K562 (cell line): ENCODE results near the gene CTDNEP1. TPM values are rescaled to one million over a fixed set of nuclear protein-coding genes. Genes with fewer than 3 reads are reported as not detected.

Experiments
- microRNA counts: library from miRNA; unstranded; fragments of <30 nt; microRNA quantifications from one replicate; lab custom pipeline; 2016
- microRNA-seq: library from miRNA; unstranded; fragments of <30 nt; microRNA quantifications from one replicate; pipeline ENCODE4, GENCODE V29; 2018; ENCODE audit warnings: borderline microRNAs expressed
- polyA plus RNA-seq, 8 experiments: library from polyadenylated mRNA; depleted of rRNA in 4 of 8; stranded (reverse) in 5 of 8; unstranded in 3 of 8; fragments of >200 nt; fragmentation: Nextera tagmentation in 2 of 8; fragmentation: Illumina TruSeq in 1 of 8; extraction: Ambion mirVana in 2 of 8; extraction: Trizol in 1 of 8; gene quantifications; 2 replicates each; pipeline versions ENCODE4 v1.2.1 to v1.2.3, GENCODE V29; 2011 to 2014; ENCODE audit warnings: inconsistent platforms in 1 of 8, missing spikeins in 1 of 8
- small RNA-seq: library from RNA; depleted of rRNA; stranded (forward); fragments of <200 nt; gene quantifications from one replicate; pipeline ENCODE3, GENCODE V24; 2014
- total RNA-seq, 7 experiments: library from RNA; depleted of rRNA in 6 of 7; stranded (reverse); fragments of >200 nt in 6 of 7; fragmentation: Illumina TruSeq in 2 of 7; extraction: Trizol in 2 of 7; gene quantifications; 2 replicates each; pipeline versions ENCODE4 v1.2.1 to v1.2.3, GENCODE V29; 2011 to 2021; ENCODE audit warnings: low replicate concordance in 1 of 7

The CTDNEP1 gene
- total and polyA plus RNA-seq, 9 of the 15 experiments (the other 6 are each of a cell fraction or from before 2014, with no cell fraction given), result 10.7 to 150 (median 28.5) TPM

MicroRNAs encoded within 50 kb of the gene (microRNA counts, 767-probe panel; counts per million panel counts)
- microRNA hsa-miR-324-3p (lab: Ali Mortazavi, UCI), result not detected
- 3,928 counts per million, percentile 80 among the panel's probes with 10 or more counts for microRNA hsa-miR-324-5p (lab: Ali Mortazavi, UCI)

Small RNA genes lying within 50 kb of the gene (microRNA-seq; reads per million reads assigned to microRNA genes)
- 572 reads per million, percentile 89 among the genes with 10 or more reads in this experiment for gene MIR324

Small RNA genes lying within 50 kb of the gene (small RNA-seq; reads per million reads assigned to genes)
- gene MIR324, result 6.5 reads per million, percentile 94 among the genes with 10 or more reads in this experiment
- gene RF00019, result not detected

Other genes with a start within 250 kb of the CTDNEP1 start
Only the 7 nearest of the 35 such genes appear.
- gene ACADVL, start 31.8 kb downstream of the CTDNEP1 start, total RNA-seq (2014; rRNA removed), result 214 and 235 TPM in 2 replicates
- gene ACADVL, start 31.8 kb downstream of the CTDNEP1 start, total RNA-seq (2014; rRNA removed; fragmentation: Illumina TruSeq; extraction: Trizol), result 87.0 and 117 TPM in 2 replicates
- gene ACADVL, start 31.8 kb downstream of the CTDNEP1 start, total RNA-seq (2015; rRNA removed; fragmentation: Illumina TruSeq; extraction: Trizol), result 180 and 194 TPM in 2 replicates
- gene ACADVL, start 31.8 kb downstream of the CTDNEP1 start, total RNA-seq (2021), result 283 and 313 TPM in 2 replicates
- 261 and 459 TPM in 2 replicates for gene ACADVL, start 31.8 kb downstream of the CTDNEP1 start, polyA plus RNA-seq (2011; rRNA removed)
- gene ACADVL, start 31.8 kb downstream of the CTDNEP1 start, polyA plus RNA-seq (2014; fragmentation: Illumina TruSeq; extraction: Trizol), result 241 and 269 TPM in 2 replicates
- 10 to 100 TPM; 25.5 to 46.2 TPM for gene ACADVL, start 31.8 kb downstream of the CTDNEP1 start, polyA plus RNA-seq (2014; fragmentation: Nextera tagmentation; extraction: Ambion mirVana)
- gene ACADVL, start 31.8 kb downstream of the CTDNEP1 start, polyA plus RNA-seq (2014; rRNA removed), result 376 and 449 TPM in 2 replicates
- 39.1 and 42.9 TPM in 2 replicates for gene DVL2, start 17.2 kb downstream of the CTDNEP1 start, total RNA-seq (2014; rRNA removed)
- gene DVL2, start 17.2 kb downstream of the CTDNEP1 start, total RNA-seq (2014; rRNA removed; fragmentation: Illumina TruSeq; extraction: Trizol), result 10.7 and 12.0 TPM in 2 replicates
- gene DVL2, start 17.2 kb downstream of the CTDNEP1 start, total RNA-seq (2015; rRNA removed; fragmentation: Illumina TruSeq; extraction: Trizol), result 24.3 and 25.9 TPM in 2 replicates
- 44.6 and 49.5 TPM in 2 replicates for gene DVL2, start 17.2 kb downstream of the CTDNEP1 start, total RNA-seq (2021)
- gene DVL2, start 17.2 kb downstream of the CTDNEP1 start, polyA plus RNA-seq (2011; rRNA removed), result 3.9 and 7.2 TPM in 2 replicates
- 34.0 and 35.5 TPM in 2 replicates for gene DVL2, start 17.2 kb downstream of the CTDNEP1 start, polyA plus RNA-seq (2014; fragmentation: Illumina TruSeq; extraction: Trizol)
- gene DVL2, start 17.2 kb downstream of the CTDNEP1 start, polyA plus RNA-seq (2014; fragmentation: Nextera tagmentation; extraction: Ambion mirVana), result 1 to 10 TPM; 1.3 TPM
- 25.8 and 28.5 TPM in 2 replicates for gene DVL2, start 17.2 kb downstream of the CTDNEP1 start, polyA plus RNA-seq (2014; rRNA removed)
- 39.0 and 49.9 TPM in 2 replicates for gene PHF23, start 12.3 kb downstream of the CTDNEP1 start, total RNA-seq (2014; rRNA removed)
- 27.8 and 28.1 TPM in 2 replicates for gene PHF23, start 12.3 kb downstream of the CTDNEP1 start, total RNA-seq (2014; rRNA removed; fragmentation: Illumina TruSeq; extraction: Trizol)
- gene PHF23, start 12.3 kb downstream of the CTDNEP1 start, total RNA-seq (2015; rRNA removed; fragmentation: Illumina TruSeq; extraction: Trizol), result 50.1 and 51.1 TPM in 2 replicates
- 33.7 and 38.6 TPM in 2 replicates for gene PHF23, start 12.3 kb downstream of the CTDNEP1 start, total RNA-seq (2021)
- 25.0 and 32.7 TPM in 2 replicates for gene PHF23, start 12.3 kb downstream of the CTDNEP1 start, polyA plus RNA-seq (2011; rRNA removed)
- 53.1 and 87.5 TPM in 2 replicates for gene PHF23, start 12.3 kb downstream of the CTDNEP1 start, polyA plus RNA-seq (2014; fragmentation: Illumina TruSeq; extraction: Trizol)
- gene PHF23, start 12.3 kb downstream of the CTDNEP1 start, polyA plus RNA-seq (2014; fragmentation: Nextera tagmentation; extraction: Ambion mirVana), result 1 to 10 TPM; 7.4 TPM
- 34.1 and 36.1 TPM in 2 replicates for gene PHF23, start 12.3 kb downstream of the CTDNEP1 start, polyA plus RNA-seq (2014; rRNA removed)
- 47.5 and 75.8 TPM in 2 replicates for gene GABARAP, start 9.3 kb downstream of the CTDNEP1 start, total RNA-seq (2014; rRNA removed)
- 104 and 117 TPM in 2 replicates for gene GABARAP, start 9.3 kb downstream of the CTDNEP1 start, total RNA-seq (2014; rRNA removed; fragmentation: Illumina TruSeq; extraction: Trizol)
- 114 TPM in 2 replicates for gene GABARAP, start 9.3 kb downstream of the CTDNEP1 start, total RNA-seq (2015; rRNA removed; fragmentation: Illumina TruSeq; extraction: Trizol)
- 152 and 155 TPM in 2 replicates for gene GABARAP, start 9.3 kb downstream of the CTDNEP1 start, total RNA-seq (2021)
- 152 and 170 TPM in 2 replicates for gene GABARAP, start 9.3 kb downstream of the CTDNEP1 start, polyA plus RNA-seq (2011; rRNA removed)
- gene GABARAP, start 9.3 kb downstream of the CTDNEP1 start, polyA plus RNA-seq (2014; fragmentation: Illumina TruSeq; extraction: Trizol), result 309 and 373 TPM in 2 replicates
- gene GABARAP, start 9.3 kb downstream of the CTDNEP1 start, polyA plus RNA-seq (2014; fragmentation: Nextera tagmentation; extraction: Ambion mirVana), result 100 to 1,000 TPM; 246 to 279 TPM
- 130 and 135 TPM in 2 replicates for gene GABARAP, start 9.3 kb downstream of the CTDNEP1 start, polyA plus RNA-seq (2014; rRNA removed)
- gene ELP5, start 481 bp upstream of the CTDNEP1 start, total RNA-seq (2014; rRNA removed), result 52.9 and 65.1 TPM in 2 replicates
- gene ELP5, start 481 bp upstream of the CTDNEP1 start, total RNA-seq (2014; rRNA removed; fragmentation: Illumina TruSeq; extraction: Trizol), result 25.5 and 25.7 TPM in 2 replicates
- gene ELP5, start 481 bp upstream of the CTDNEP1 start, total RNA-seq (2015; rRNA removed; fragmentation: Illumina TruSeq; extraction: Trizol), result 36.6 and 38.1 TPM in 2 replicates
- 61.1 and 61.4 TPM in 2 replicates for gene ELP5, start 481 bp upstream of the CTDNEP1 start, total RNA-seq (2021)
- gene ELP5, start 481 bp upstream of the CTDNEP1 start, polyA plus RNA-seq (2011; rRNA removed), result 41.1 and 45.5 TPM in 2 replicates
- 67.2 and 72.9 TPM in 2 replicates for gene ELP5, start 481 bp upstream of the CTDNEP1 start, polyA plus RNA-seq (2014; fragmentation: Illumina TruSeq; extraction: Trizol)
- 10 to 100 TPM; 48.8 to 77.9 TPM for gene ELP5, start 481 bp upstream of the CTDNEP1 start, polyA plus RNA-seq (2014; fragmentation: Nextera tagmentation; extraction: Ambion mirVana)
- gene ELP5, start 481 bp upstream of the CTDNEP1 start, polyA plus RNA-seq (2014; rRNA removed), result 72.9 and 90.0 TPM in 2 replicates
- gene CLDN7, start 10.7 kb upstream of the CTDNEP1 start, total RNA-seq (2014; rRNA removed), result 6.7 and 10.4 TPM in 2 replicates
- gene CLDN7, start 10.7 kb upstream of the CTDNEP1 start, total RNA-seq (2014; rRNA removed; fragmentation: Illumina TruSeq; extraction: Trizol), result 2.4 and 3.2 TPM in 2 replicates
- gene CLDN7, start 10.7 kb upstream of the CTDNEP1 start, total RNA-seq (2015; rRNA removed; fragmentation: Illumina TruSeq; extraction: Trizol), result 5.4 and 6.8 TPM in 2 replicates
- 9.1 and 13.7 TPM in 2 replicates for gene CLDN7, start 10.7 kb upstream of the CTDNEP1 start, total RNA-seq (2021)
- gene CLDN7, start 10.7 kb upstream of the CTDNEP1 start, polyA plus RNA-seq (2011; rRNA removed), result 9.9 and 14.2 TPM in 2 replicates
- 7.6 and 11.1 TPM in 2 replicates for gene CLDN7, start 10.7 kb upstream of the CTDNEP1 start, polyA plus RNA-seq (2014; fragmentation: Illumina TruSeq; extraction: Trizol)
- 1 to 10 TPM; 2.2 to 4.0 TPM for gene CLDN7, start 10.7 kb upstream of the CTDNEP1 start, polyA plus RNA-seq (2014; fragmentation: Nextera tagmentation; extraction: Ambion mirVana)
- gene CLDN7, start 10.7 kb upstream of the CTDNEP1 start, polyA plus RNA-seq (2014; rRNA removed), result 14.5 and 15.6 TPM in 2 replicates
- gene SLC2A4, start 30.0 kb upstream of the CTDNEP1 start, total RNA-seq (2014; rRNA removed), result 1.8 and 2.5 TPM in 2 replicates
- 0.80 and 0.89 TPM in 2 replicates for gene SLC2A4, start 30.0 kb upstream of the CTDNEP1 start, total RNA-seq (2014; rRNA removed; fragmentation: Illumina TruSeq; extraction: Trizol)
- gene SLC2A4, start 30.0 kb upstream of the CTDNEP1 start, total RNA-seq (2015; rRNA removed; fragmentation: Illumina TruSeq; extraction: Trizol), result 0.57 and 0.83 TPM in 2 replicates
- gene SLC2A4, start 30.0 kb upstream of the CTDNEP1 start, total RNA-seq (2021), result 3.4 and 3.5 TPM in 2 replicates
- gene SLC2A4, start 30.0 kb upstream of the CTDNEP1 start, polyA plus RNA-seq (2011; rRNA removed), result 0.74 and 1.6 TPM in 2 replicates
- gene SLC2A4, start 30.0 kb upstream of the CTDNEP1 start, polyA plus RNA-seq (2014; fragmentation: Illumina TruSeq; extraction: Trizol), result 1.8 and 1.9 TPM in 2 replicates
- gene SLC2A4, start 30.0 kb upstream of the CTDNEP1 start, polyA plus RNA-seq (2014; fragmentation: Nextera tagmentation; extraction: Ambion mirVana), result 1 to 10 TPM; 1.0 to 1.6 TPM
- gene SLC2A4, start 30.0 kb upstream of the CTDNEP1 start, polyA plus RNA-seq (2014; rRNA removed), result 1.5 and 2.6 TPM in 2 replicates